Panc1 (cell line): ENCODE measurements around the gene MACROD2.

Experiments
- CTCF ChIP-seq: fragments of 450-650 bp; IDR thresholded peaks from 2 replicates; pipeline ENCODE4 v1.5.1; 2017; ENCODE audit warnings: mild to moderate bottlenecking
- POLR2AphosphoS5 ChIP-seq: IDR thresholded peaks from 2 replicates; pipeline ENCODE4 v1.6.1; 2012; ENCODE audit warnings: mild to moderate bottlenecking, low read depth, low read length, moderate library complexity
- SIN3A ChIP-seq: IDR thresholded peaks from 2 replicates; pipeline ENCODE4 v1.6.1; 2012; ENCODE audit warnings: low read depth, mild to moderate bottlenecking, low read length, moderate library complexity, borderline replicate concordance; ENCODE audit not compliant: insufficient read depth
- TCF7L2 ChIP-seq: IDR thresholded peaks from 2 replicates; pipeline ENCODE4 v1.6.1; 2011; ENCODE audit warnings: mild to moderate bottlenecking, low read depth, low read length, inconsistent platforms
- TF ChIP-seq, protein P1 (sequence below), 2 experiments: IDR thresholded peaks; 2 replicates each; pipeline ENCODE4 v1.6.1; 2011 to 2012; ENCODE audit warnings: low read depth in 2 of 2, control low read depth in 1 of 2, low read length in 1 of 2, mild to moderate bottlenecking in 1 of 2, moderate library complexity in 1 of 2; ENCODE audit not compliant: insufficient read depth in 1 of 2

DNA sequence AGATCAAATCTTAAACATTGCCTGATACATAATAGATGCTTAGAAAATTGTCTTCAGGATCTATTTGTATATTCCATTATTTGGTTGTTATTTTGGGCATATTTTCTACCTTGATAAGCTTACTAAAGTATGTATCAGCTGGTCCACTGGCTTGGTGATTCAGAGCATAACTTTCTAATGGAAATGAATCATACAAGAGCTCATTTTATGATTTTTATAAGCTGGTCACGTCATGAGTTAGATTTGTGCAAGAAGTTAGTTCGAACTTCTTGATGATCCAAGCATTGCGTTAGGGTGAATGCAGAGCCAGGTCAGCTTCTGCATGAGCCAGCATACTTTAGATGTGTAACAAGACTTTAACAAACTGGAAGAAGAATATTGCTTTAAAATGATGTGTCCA lies 486.5 kb downstream of the MACROD2 start:
- no peak for TF ChIP-seq CTCF
- no peak for TF ChIP-seq POLR2AphosphoS5
- TF ChIP-seq TCF7L2: no peak
- no peak for TF ChIP-seq SIN3A
- TF ChIP-seq, protein P1, sequence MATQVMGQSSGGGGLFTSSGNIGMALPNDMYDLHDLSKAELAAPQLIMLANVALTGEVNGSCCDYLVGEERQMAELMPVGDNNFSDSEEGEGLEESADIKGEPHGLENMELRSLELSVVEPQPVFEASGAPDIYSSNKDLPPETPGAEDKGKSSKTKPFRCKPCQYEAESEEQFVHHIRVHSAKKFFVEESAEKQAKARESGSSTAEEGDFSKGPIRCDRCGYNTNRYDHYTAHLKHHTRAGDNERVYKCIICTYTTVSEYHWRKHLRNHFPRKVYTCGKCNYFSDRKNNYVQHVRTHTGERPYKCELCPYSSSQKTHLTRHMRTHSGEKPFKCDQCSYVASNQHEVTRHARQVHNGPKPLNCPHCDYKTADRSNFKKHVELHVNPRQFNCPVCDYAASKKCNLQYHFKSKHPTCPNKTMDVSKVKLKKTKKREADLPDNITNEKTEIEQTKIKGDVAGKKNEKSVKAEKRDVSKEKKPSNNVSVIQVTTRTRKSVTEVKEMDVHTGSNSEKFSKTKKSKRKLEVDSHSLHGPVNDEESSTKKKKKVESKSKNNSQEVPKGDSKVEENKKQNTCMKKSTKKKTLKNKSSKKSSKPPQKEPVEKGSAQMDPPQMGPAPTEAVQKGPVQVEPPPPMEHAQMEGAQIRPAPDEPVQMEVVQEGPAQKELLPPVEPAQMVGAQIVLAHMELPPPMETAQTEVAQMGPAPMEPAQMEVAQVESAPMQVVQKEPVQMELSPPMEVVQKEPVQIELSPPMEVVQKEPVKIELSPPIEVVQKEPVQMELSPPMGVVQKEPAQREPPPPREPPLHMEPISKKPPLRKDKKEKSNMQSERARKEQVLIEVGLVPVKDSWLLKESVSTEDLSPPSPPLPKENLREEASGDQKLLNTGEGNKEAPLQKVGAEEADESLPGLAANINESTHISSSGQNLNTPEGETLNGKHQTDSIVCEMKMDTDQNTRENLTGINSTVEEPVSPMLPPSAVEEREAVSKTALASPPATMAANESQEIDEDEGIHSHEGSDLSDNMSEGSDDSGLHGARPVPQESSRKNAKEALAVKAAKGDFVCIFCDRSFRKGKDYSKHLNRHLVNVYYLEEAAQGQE (IDR thresholded peaks at IDR 0.05; ENCODE audit: insufficient read depth in 1 of 2, low read depth in 2 of 2, low read length in 1 of 2): no peak
